ENCODE data around the gene GNPTAB.

The GNPTAB gene

DNA sequence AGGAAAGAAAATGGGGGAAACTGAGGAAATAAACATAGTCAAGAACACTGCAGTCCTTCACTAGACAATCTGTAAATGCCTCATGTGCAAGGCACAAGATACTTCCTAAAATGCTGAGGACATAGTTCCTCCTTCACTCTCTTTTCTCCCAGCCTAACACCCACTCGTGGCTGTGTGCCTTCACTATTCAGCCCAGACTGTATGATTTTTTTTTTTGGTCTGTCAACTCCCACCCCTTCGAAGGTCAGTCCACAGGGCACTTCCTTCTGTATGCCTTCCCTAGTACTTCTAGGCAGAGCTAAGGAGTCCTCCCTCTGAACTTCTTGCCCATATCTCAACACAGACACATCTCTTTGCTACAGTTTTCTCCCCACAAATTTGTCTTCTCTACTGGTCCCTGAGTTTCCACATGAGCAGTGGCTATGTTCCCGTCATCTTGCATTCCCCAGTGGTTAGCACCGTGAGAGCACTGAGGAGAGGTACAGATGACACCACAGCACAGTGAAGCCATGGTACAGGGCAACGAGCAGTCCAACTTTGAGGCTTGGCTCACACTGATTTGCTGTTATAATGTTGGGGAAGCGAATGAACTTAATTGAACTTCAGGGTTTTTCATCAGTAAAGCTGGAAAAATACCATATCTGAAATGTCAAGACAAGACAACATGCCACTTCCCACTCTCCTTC is 67.4 kb downstream of the GNPTAB start:
- Histone ChIP-seq H3K36me3 (ENCODE audit: control insufficient read depth, insufficient read depth, low read length) (no peaks in the 10 kb centered on the region), H3K4me1 (ENCODE audit: control insufficient read depth, insufficient read depth, low read length) (no peaks in the 10 kb centered on the region), H3K27me3 (ENCODE audit: control insufficient read depth, insufficient read depth, low read length, poor library complexity, severe bottlenecking) (no peaks in the 10 kb centered on the region), H3K27ac (ENCODE audit: insufficient read depth, low read depth, low read length, poor library complexity, severe bottlenecking) (no peak overlapping the region), H3K9me3 (ENCODE audit: control insufficient read depth, low read length) (no peaks in the 10 kb centered on the region), H3K4me3 (ENCODE audit: insufficient read depth, low read depth, low read length) (no peak overlapping the region)
- WGBS, 2 experiments, result 88 to 90% methylated on average over 6 of the region's 6 CpGs

DNA sequence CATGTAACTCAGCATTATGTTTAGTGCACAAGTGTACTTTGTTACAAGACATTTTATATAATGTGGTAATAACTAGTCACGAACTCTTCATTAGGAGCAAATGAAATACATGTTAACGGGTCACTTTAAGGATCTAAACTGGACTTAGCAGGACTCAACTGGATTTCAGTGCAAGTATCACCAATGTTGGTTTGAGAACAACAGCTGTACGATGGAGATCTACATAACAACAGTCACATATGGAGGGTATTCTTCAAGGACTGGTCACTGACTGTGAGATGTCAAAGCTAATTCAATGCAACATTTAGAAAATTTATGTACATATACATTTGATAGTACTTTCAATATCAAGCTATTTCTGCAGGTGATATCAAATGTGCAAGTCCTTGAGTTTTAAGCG is 69.0 kb downstream of the GNPTAB start:
- no peaks in the 10 kb centered on the region for H3K9me3 ChIP-seq (ENCODE audit: control insufficient read depth, low read length)
- no peaks in the 10 kb centered on the region for H3K36me3 ChIP-seq (ENCODE audit: control insufficient read depth, insufficient read depth, low read length)
- H3K27me3 ChIP-seq (ENCODE audit: control insufficient read depth, insufficient read depth, low read length, poor library complexity, severe bottlenecking), result no peaks in the 10 kb centered on the region
- 86 to 94% methylated on average over 3 to 4 of the region's 4 CpGs for WGBS, 2 experiments
- H3K27ac ChIP-seq (ENCODE audit: insufficient read depth, low read depth, low read length, poor library complexity, severe bottlenecking), result no peak overlapping the region
- no peaks in the 10 kb centered on the region for H3K4me1 ChIP-seq (ENCODE audit: control insufficient read depth, insufficient read depth, low read length)
- no peak overlapping the region for H3K4me3 ChIP-seq (ENCODE audit: insufficient read depth, low read depth, low read length)

DNA sequence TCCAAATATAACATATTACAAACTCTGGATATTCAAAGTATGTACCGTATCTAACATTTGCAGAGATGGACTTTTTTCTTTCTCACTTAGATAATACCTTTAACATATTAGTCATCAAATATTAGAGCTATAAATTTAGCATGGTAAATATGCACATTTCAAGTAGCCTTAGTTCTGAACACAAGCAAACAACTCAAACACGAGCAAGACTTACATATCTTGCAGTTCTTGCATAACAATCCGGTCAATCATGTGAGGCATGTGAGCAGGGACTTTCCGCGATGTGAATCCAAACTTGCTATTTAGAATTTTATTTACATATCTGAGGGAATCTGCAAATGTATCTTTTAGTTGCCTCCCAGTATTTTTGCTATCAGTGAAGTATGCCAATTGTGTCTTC is 69.4 kb downstream of the GNPTAB start:
- H3K36me3 ChIP-seq (ENCODE audit: control insufficient read depth, insufficient read depth, low read length), result no peaks in the 10 kb centered on the region
- H3K9me3 ChIP-seq (ENCODE audit: control insufficient read depth, low read length), result no peaks in the 10 kb centered on the region
- no peak overlapping the region for H3K4me3 ChIP-seq (ENCODE audit: insufficient read depth, low read depth, low read length)
- no peaks in the 10 kb centered on the region for H3K27me3 ChIP-seq (ENCODE audit: control insufficient read depth, insufficient read depth, low read length, poor library complexity, severe bottlenecking)
- 87 to 90% methylated on average over 5 of the region's 5 CpGs for WGBS, 2 experiments
- no peak overlapping the region for H3K27ac ChIP-seq (ENCODE audit: insufficient read depth, low read depth, low read length, poor library complexity, severe bottlenecking)
- no peaks in the 10 kb centered on the region for H3K4me1 ChIP-seq (ENCODE audit: control insufficient read depth, insufficient read depth, low read length)

DNA sequence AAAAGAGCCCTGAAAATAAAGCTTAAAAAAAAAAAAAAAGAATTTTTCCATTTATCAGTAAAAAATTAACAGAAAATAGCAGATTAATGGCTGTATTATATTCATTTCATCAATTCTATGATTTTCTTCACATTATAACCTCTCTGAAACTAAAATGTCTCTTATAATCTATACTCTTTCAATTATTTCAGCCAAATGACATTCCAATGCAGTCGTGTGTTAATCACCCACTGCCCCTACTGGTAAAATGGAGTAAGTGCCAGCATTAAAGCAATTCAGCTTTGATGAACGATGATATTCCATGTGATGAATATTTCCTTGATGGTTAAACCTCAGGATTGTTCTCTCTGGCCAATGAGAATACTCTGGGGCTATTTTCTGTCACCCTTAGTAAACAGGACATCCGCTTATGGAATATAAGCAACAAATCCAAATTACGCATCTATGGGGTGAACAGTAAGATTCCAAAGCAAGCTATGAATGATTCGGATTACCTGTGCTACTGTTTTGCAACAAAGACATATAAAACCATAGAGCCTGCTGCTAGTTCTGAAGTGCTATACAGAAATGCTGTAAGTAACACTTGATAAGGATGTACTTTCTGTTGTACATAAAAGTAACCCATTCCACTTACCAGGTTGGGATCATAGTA is 71.2 kb downstream of the GNPTAB start:
- no peak overlapping the region for H3K4me3 ChIP-seq (ENCODE audit: insufficient read depth, low read depth, low read length)
- no peak overlapping the region for H3K27ac ChIP-seq (ENCODE audit: insufficient read depth, low read depth, low read length, poor library complexity, severe bottlenecking)
- no peaks in the 10 kb centered on the region for H3K9me3 ChIP-seq (ENCODE audit: control insufficient read depth, low read length)
- no peaks in the 10 kb centered on the region for H3K4me1 ChIP-seq (ENCODE audit: control insufficient read depth, insufficient read depth, low read length)
- 78 to 82% methylated on average over 5 of the region's 5 CpGs for WGBS, 2 experiments
- H3K36me3 ChIP-seq (ENCODE audit: control insufficient read depth, insufficient read depth, low read length), result no peaks in the 10 kb centered on the region
- no peaks in the 10 kb centered on the region for H3K27me3 ChIP-seq (ENCODE audit: control insufficient read depth, insufficient read depth, low read length, poor library complexity, severe bottlenecking)

DNA sequence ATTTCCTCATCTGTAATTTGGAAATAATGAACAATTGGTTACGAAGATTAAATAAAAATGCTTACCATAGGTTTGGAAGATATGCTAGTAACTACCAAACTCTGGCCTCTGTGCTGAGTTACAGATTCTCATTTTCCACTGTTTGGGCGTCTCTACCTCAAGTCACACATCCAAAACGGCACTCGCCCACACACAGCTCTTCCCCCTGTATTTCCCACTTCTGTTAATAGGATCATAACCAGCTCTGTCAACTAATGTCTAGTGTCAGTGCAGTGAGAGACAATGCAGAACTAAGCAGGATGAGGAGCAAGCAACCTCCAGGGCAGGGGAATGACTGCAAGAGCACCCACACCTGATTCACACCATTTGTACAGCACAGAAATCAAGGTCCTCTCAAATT is 80.6 kb downstream of the GNPTAB start:
- no peaks in the 10 kb centered on the region for H3K9me3 ChIP-seq (ENCODE audit: control insufficient read depth, low read length)
- H3K27me3 ChIP-seq (ENCODE audit: control insufficient read depth, insufficient read depth, low read length, poor library complexity, severe bottlenecking), result no peaks in the 10 kb centered on the region
- H3K27ac ChIP-seq (ENCODE audit: insufficient read depth, low read depth, low read length, poor library complexity, severe bottlenecking), result no peak overlapping the region
- H3K4me3 ChIP-seq (ENCODE audit: insufficient read depth, low read depth, low read length), result no peak overlapping the region
- WGBS, 2 experiments, result 90 to 94% methylated on average over 4 of the region's 4 CpGs
- no peaks in the 10 kb centered on the region for H3K36me3 ChIP-seq (ENCODE audit: control insufficient read depth, insufficient read depth, low read length)
- H3K4me1 ChIP-seq (ENCODE audit: control insufficient read depth, insufficient read depth, low read length), result no peaks in the 10 kb centered on the region

DNA sequence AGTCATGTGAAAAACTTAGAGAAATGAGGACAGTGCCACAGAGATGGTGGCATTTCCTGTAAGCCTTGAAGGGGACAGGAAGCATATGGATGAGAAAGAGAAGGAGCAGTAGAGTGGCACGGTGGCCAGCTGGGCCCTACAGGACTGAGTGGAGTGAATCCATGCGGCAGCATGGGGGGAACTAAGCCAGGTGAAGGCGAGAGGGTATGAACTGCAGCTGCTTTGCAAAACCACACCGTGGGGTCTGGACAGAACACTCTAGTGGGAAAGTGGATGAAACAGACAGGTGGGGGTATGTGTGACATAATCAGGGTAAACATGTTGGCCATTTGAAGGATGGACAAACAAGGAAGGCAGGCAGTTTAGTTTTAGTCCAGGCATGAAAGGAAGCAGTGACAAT is 81.1 kb downstream of the GNPTAB start:
- Histone ChIP-seq H3K4me1 (ENCODE audit: control insufficient read depth, insufficient read depth, low read length) (no peaks in the 10 kb centered on the region), H3K36me3 (ENCODE audit: control insufficient read depth, insufficient read depth, low read length) (no peaks in the 10 kb centered on the region), H3K27me3 (ENCODE audit: control insufficient read depth, insufficient read depth, low read length, poor library complexity, severe bottlenecking) (no peaks in the 10 kb centered on the region), H3K9me3 (ENCODE audit: control insufficient read depth, low read length) (no peaks in the 10 kb centered on the region), H3K27ac (ENCODE audit: insufficient read depth, low read depth, low read length, poor library complexity, severe bottlenecking) (no peak overlapping the region), H3K4me3 (ENCODE audit: insufficient read depth, low read depth, low read length) (no peak overlapping the region)
- WGBS, 2 experiments, result 91 to 92% methylated on average over 4 of the region's 4 CpGs

DNA sequence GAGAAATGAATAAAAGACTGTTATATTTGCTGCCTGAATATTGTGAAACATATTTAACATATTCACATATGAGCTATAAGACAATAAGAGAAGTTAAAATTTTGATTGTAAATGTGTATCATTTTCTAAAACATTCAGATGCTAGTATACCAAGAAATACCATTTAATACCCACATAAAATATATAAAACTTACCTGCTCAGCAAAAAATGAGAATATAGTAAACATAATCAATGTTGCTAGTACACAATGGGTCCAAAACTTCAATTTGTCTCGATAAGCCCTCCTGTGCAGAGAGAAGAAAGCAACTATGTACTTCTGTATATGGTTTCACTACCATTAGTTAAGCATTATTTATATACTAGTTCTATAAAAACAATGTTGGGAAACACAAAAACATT is 81.9 kb downstream of the GNPTAB start:
- WGBS, 2 experiments, result 100% methylated on average over 1 of the region's 1 CpG; no CpG with 5 or more reads in 1 of the 2 experiments
- no peaks in the 10 kb centered on the region for H3K27me3 ChIP-seq (ENCODE audit: control insufficient read depth, insufficient read depth, low read length, poor library complexity, severe bottlenecking)
- no peak overlapping the region for H3K4me3 ChIP-seq (ENCODE audit: insufficient read depth, low read depth, low read length)
- no peak overlapping the region for H3K27ac ChIP-seq (ENCODE audit: insufficient read depth, low read depth, low read length, poor library complexity, severe bottlenecking)
- no peaks in the 10 kb centered on the region for H3K9me3 ChIP-seq (ENCODE audit: control insufficient read depth, low read length)
- no peaks in the 10 kb centered on the region for H3K4me1 ChIP-seq (ENCODE audit: control insufficient read depth, insufficient read depth, low read length)
- H3K36me3 ChIP-seq (ENCODE audit: control insufficient read depth, insufficient read depth, low read length), result no peaks in the 10 kb centered on the region

DNA sequence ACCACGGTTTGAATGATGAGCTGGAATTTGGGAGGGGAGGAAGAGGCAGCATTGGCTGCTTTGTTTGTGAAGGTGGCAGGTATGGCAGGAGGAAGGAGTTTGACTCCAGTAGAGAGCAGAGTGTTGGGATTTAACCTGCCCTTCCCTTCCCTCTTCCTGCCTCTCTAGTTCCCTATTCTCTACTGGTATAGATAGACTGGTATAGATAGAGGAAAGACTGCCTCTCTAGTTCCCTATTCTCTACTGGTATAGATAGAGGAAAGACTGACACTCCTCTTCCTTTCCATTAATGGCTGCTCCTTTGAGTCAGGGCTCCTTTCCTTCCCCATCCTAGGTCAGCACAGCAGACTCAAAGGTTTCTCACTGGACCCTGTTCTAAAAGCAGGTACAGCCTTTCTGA is 83.1 kb downstream of the GNPTAB start:
- Histone ChIP-seq H3K4me3 (ENCODE audit: insufficient read depth, low read depth, low read length) (no peak overlapping the region), H3K4me1 (ENCODE audit: control insufficient read depth, insufficient read depth, low read length) (no peaks in the 10 kb centered on the region), H3K27ac (ENCODE audit: insufficient read depth, low read depth, low read length, poor library complexity, severe bottlenecking) (no peak overlapping the region), H3K9me3 (ENCODE audit: control insufficient read depth, low read length) (no peaks in the 10 kb centered on the region), H3K27me3 (ENCODE audit: control insufficient read depth, insufficient read depth, low read length, poor library complexity, severe bottlenecking) (no peaks in the 10 kb centered on the region), H3K36me3 (ENCODE audit: control insufficient read depth, insufficient read depth, low read length) (no peaks in the 10 kb centered on the region)
- WGBS, 2 experiments, result 80 to 81% methylated on average over 1 of the region's 1 CpG

DNA sequence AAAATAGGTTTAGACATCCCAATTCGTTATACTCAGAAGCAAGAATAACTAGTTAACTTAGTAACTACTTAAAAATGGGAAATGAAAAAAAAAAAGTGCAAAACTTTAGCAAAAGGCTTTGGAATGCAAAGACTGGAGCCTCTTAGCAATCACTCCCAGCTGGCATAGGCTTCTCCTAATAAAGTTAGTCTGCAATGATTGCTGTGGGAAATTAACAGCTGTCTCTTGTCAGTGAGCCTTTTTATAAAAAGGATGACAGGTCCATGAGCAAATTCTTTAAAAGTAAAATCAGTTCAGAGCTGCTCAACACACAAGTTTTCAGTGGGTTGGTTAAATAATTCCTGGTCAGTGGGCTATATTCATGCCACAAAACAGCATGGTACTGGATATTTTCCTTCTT is 84.1 kb downstream of the GNPTAB start:
- Histone ChIP-seq H3K36me3 (ENCODE audit: control insufficient read depth, insufficient read depth, low read length) (no peaks in the 10 kb centered on the region), H3K27me3 (ENCODE audit: control insufficient read depth, insufficient read depth, low read length, poor library complexity, severe bottlenecking) (no peaks in the 10 kb centered on the region), H3K27ac (ENCODE audit: insufficient read depth, low read depth, low read length, poor library complexity, severe bottlenecking) (no peak overlapping the region), H3K4me3 (ENCODE audit: insufficient read depth, low read depth, low read length) (no peak overlapping the region), H3K9me3 (ENCODE audit: control insufficient read depth, low read length) (no peaks in the 10 kb centered on the region), H3K4me1 (ENCODE audit: control insufficient read depth, insufficient read depth, low read length) (no peaks in the 10 kb centered on the region)
- no CpG with 5 or more reads among the region's 1 CpG for WGBS, 2 experiments

DNA sequence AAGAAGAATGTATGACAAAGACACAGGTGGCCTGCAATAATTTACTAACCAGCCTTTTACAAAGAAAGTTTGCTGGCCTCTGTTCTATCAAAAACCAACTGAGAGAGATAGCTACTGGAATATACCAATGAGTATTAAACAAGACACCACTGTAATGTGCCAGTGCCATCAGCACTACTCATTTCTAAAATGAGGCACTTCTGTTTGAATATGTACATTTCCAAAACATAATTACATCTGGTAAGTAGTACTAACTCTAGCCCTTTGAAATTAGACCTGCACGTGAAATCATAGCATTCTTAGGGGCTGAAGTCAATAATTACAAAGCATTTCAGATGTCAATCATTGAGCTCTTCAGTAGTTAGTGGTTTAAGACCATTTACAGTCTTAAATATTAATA is 84.6 kb downstream of the GNPTAB start:
- Histone ChIP-seq H3K4me1 (ENCODE audit: control insufficient read depth, insufficient read depth, low read length) (no peaks in the 10 kb centered on the region), H3K9me3 (ENCODE audit: control insufficient read depth, low read length) (no peaks in the 10 kb centered on the region), H3K4me3 (ENCODE audit: insufficient read depth, low read depth, low read length) (no peak overlapping the region), H3K36me3 (ENCODE audit: control insufficient read depth, insufficient read depth, low read length) (no peaks in the 10 kb centered on the region), H3K27me3 (ENCODE audit: control insufficient read depth, insufficient read depth, low read length, poor library complexity, severe bottlenecking) (no peaks in the 10 kb centered on the region), H3K27ac (ENCODE audit: insufficient read depth, low read depth, low read length, poor library complexity, severe bottlenecking) (no peak overlapping the region)
- 100% methylated on average over 1 of the region's 1 CpG for WGBS, 2 experiments
